Stimulated activated CD4-positive, alpha-beta T cell treated with anti-CD3 and anti-CD28 coated beads, Interleukin-12 subunit alpha, Interleukin-12 subunit beta, amount 100 ng/mL, for 48 hours (primary cell): ENCODE measurements around the gene PHF21B.

Experiments
- DNase-seq, 3 donors: peaks; one replicate each; pipeline ENCODE4 v3.0.0-alpha.2; 2020; ENCODE audit warnings: low read depth in 2 of 3, low spot score in 1 of 3

The PHF21B gene

GRCh38 chr22:44992166-44992565 is 17.6 kb downstream of the PHF21B start:
- no peak for DNase-seq

- no peak for DNase-seq
Measured at GRCh38 chr22:44991218-44991617, 18.6 kb downstream of the PHF21B start.

GRCh38 chr22:44990810-44991209 is 19.0 kb downstream of the PHF21B start:
- DNase-seq: no peak

DNA sequence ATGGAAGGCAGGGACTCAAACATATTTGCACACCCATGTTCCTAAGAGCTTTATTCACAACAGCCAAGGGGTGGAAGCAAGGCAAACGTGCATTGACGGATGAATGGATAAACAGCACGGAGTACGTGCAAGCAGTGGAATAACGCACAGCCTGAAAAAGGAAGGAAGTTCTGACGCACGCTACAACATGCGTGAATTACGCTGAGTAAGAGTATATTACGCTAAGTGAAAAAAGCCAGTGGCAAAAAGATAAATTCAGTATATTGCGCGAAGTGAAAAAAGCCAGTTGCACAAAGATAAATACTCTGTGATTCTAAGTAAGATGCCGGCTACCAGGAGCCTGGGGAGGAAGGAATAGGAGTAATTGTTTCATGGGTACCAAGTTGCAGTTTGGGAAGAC is 19.5 kb downstream of the PHF21B start:
- DNase-seq: no peak

- DNase-seq: no peak
Measured at GRCh38 chr22:44988671-44989070, 21.1 kb downstream of the PHF21B start.

GRCh38 chr22:44986926-44987325 is 22.9 kb downstream of the PHF21B start:
- no peak for DNase-seq

DNA sequence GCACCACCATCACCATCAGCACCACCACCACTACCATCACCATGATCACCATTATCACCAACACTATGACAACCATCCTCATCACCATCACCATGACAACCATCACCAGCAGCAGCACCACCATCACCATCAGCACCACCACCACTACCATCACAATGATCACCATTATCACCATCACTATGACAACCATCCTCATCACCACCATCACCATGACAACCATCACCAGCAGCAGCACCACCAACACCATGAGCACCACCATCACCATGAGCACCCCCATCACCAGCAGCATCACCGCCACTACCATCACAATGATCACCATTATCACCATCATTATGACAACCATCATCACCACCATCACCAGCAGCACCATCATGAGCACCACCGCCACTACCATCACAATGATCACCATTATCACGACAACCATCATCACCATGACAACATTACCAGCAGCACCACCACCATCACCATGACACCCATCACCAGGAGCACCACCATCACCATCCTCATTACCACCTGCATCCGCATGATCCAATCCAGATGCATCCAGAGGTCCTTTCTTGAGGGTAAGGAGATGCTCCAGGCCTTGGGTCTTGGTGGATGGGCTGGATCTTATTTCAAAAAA is 23.8 kb downstream of the PHF21B start:
- DNase-seq: no peak

- no peak for DNase-seq
Measured at GRCh38 chr22:44983878-44984482, 25.8 kb downstream of the PHF21B start.

DNA sequence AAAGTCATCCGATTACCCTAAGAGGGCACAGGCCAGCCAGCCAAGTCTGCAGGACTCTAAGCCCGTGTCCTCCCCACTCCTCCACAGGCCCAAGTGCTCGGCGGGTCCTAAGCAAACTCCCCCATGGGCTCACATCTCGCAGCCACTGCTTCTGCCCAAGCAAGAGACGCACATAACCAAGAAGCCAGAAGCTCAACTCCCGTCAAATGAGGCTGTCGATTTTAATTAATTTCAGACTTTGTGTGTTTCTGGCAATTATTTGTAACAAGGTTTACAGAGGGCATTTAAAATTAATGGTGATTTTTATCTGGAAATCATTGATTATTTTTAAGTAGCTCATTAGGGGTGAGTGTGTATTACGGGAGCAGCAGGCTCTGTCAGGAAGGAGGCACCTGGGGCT is 27.4 kb downstream of the PHF21B start:
- no peak for DNase-seq

DNA sequence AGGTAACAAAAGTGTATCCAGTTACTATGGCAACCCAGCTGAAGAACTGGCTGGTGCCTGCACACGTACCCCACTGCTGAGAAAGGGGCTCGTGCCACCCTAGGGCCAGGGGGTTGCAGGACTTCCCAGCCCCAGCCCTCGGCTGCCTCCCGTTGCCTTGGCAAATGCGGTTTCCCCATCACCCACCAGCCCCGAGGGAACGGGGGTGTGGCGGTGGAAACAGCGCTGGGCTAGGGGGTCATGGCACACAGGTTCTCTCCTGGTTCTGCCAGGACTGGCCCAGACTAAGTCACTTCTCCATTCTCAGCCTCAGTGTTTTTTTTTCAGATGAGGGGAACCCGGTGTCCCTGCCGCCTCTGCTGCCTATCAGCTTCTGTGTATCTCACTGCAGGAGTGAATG is 27.9 kb downstream of the PHF21B start:
- no peak for DNase-seq

DNA sequence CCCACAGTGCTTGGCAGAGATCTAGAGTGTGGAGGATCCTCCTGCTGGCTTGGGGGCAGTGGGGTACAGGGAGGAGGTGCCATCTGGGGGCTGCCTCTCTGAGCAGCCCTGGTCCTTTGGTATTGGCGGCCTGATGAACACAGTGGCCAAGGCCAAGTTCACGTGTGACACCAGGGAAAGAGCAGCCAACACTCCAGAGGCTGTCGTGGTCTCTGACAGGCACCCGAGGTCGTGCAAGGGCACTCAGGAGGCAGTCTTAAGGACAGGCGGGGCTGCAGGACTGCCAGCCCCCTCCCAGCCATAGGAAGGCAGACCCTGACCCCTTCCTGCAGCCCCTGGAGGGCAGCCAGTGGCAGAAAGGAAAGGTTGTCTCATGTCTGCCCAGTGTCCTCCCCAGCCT is 30.7 kb downstream of the PHF21B start:
- no peak for DNase-seq

GRCh38 chr22:44975427-44976262 is 34.2 kb downstream of the PHF21B start:
- DNase-seq: peak; percentile 62 to 76 (median 66)

DNA sequence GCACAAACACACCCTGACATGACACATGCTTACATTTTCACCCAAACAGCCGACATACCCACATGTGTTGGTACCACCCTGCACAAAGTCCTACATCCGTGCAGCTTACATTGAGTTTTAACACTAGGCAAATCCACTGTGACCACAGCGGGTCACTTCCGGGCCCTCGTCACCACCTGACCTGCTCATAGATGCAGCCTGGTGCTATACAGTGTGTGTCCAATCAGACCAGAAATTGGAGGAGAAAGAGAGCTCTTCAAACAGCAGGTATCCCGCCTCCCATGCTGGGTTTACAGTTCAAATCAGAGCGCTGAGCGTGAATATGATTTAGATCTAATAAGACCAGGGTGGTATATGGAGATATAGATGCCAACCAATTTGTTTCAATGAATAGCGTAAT is 35.4 kb downstream of the PHF21B start:
- no peak for DNase-seq

DNA sequence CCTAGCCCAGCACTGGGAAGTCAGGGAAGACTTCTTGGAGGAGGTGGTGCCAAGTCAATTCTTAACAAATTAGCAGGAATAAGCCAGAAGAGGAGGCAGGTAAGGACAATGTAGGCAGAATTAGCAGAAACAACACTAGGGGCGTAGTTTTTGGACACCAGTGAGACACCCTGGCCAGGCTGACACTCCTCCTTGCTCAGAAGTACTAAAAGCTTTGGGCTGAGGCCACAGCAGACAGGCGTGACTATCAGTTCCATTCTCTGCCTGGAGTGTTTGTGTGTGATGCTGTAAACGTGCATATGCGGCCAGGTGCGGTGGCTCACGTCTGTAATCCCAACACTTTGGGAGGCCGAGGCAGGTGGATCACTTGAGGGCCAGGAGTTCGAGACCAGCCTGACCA is 36.0 kb downstream of the PHF21B start:
- no peak for DNase-seq

- DNase-seq: no peak
Measured at GRCh38 chr22:44972363-44973083, 37.3 kb downstream of the PHF21B start.

DNA sequence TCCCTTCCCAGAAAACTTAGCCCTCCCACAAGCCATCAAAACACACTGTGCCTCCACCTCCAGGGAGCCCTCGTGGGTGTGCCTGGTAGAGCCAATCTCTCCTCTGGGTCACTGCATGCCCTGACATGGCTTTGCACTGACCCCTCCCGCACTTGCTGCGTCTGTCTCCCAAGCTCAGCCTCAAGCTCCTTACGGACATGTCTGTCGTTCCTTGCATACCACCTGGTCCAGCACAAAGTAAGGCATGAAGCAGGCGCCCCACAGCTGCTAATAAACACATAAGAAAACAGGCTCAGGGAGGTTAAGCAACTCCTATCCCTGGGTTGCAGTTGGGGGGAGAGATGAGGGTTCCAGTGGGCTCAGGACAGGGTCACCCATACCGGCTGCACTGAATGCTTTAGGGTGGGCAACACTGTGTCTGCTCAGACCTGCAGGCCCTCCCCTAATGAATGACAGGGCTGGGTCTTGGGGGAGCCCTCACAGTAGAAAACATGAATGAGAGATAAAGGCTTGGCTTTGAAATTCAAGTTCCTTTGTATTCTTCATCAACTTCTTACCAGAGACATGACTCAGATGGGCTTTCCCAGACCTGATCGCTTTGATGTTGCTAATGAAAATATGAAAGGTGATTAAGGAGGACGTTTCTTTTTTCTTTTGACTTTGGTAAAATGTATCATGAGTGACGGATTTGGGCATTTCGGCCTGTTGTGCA is 38.0 kb downstream of the PHF21B start:
- no peak for DNase-seq

- no peak for DNase-seq
Measured at GRCh38 chr22:44970291-44970690, 39.5 kb downstream of the PHF21B start.

DNA sequence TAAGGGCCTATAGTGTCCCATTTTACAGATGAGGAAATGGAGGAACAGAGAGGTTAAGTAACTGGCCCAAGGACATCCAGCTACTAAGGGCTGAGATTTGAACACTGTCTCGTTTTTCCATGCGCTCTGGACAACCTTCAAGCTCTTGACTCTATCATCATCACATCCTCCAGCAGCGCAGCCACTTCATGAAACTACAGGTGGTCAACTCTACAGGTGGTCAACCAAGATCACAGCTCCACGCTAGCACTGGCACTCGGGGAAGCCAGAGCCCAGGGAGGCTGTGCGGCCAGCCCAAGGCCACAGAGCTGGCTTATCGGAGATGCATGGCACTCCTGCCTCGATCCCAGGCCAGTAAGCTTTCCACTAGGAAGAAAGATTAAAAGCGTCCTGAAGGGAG is 40.0 kb downstream of the PHF21B start:
- DNase-seq: no peak

DNA sequence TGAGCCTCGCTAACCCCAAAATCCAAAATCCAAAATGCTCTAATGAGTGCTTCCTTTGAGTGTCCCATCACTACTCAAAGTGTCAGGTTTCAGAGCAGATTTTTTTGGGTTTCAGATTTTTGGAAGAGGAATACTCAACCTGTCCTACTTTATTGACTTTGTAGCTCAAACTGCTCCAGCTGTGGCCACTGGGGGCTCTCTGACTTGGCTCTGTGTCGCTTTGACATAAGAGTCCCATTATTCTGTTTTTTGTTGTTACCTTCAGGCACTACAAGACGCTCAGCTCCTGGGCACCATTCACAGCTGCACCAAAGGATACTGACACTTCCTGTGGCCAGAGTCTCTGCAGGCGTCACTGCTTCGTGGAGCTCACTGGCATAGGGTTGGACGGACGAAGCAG is 41.1 kb downstream of the PHF21B start:
- DNase-seq: no peak

DNA sequence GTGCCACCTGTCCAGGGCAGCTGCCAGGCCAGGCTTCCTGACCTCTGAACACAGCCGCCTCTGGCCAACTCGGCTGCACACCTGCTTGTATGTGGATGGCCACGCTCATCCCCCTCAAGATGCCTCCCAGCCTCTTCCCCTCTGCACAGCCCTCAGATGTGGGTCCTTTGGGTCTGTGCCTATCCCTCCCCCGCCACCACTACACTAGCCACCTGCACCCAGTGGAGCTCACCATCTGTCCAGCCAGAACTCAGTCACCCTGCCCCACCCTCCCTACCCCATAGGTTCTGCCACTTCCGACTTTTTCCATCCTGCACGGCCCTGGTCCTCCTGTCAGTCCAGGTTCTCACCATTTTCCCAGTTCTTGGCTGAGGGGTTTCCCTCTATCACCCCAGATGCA is 44.6 kb downstream of the PHF21B start:
- no peak for DNase-seq

DNA sequence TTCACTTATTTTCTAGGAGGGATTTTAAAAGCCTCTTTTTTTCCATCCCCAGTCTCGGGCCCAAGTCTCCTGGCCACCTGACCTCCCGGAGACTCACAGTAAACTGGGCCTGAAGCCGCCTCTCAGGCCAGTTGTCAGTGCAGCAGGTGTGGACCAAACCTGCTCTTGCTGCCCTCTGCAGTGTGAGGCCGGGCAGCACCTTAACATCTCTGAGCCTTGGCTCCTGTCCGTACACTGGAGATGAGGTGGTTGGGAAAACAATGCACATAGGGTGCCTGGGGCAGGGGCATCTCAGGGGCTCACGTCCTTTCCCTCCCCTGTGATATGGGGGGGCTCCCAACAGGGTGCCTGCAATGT is 45.1 kb downstream of the PHF21B start:
- DNase-seq: no peak
